Activated naive CD8-positive, alpha-beta T cell treated with anti-CD3 and anti-CD28 coated beads, Interleukin-2, amount 10 ng/mL, durations not matched to agents 7 days and 5 days (primary cell): ENCODE data around the gene PANX2. TPM values are rescaled to one million over a fixed set of nuclear protein-coding genes. Genes with fewer than 3 reads are reported as not detected.
"Not testable (repeated sequence)": the region's sequence is repeated elsewhere in the genome, so short reads cannot be mapped to it uniquely, and the experiment has no call there.

Experiments used
- ATAC-seq: fragments of 150-1000 bp; cut with Tn5 transposase; one replicate; pipeline ENCODE4 v1.10.0; 2021; ENCODE audit warnings: low read depth, moderate library complexity
- POLR2A ChIA-PET: fragments of 350-600 bp; sonication (Branson Sonifier 250); formaldehyde crosslinking; loops from one replicate; lab custom pipeline; 2021; ENCODE audit warnings: antibody characterized with exemption; lab: Charles Lee
- DNase-seq: peaks from one replicate; pipeline ENCODE4 v3.0.0; 2021
- H3K27ac Mint-ChIP-seq: one replicate; pipeline ENCODE4 v1.8.0; 2022; ENCODE audit warnings: mild to moderate bottlenecking, mixed read lengths
- H3K27me3 Mint-ChIP-seq: one replicate; pipeline ENCODE4 v1.8.0; 2022; ENCODE audit warnings: mild to moderate bottlenecking, moderate library complexity, mixed read lengths
- H3K36me3 Mint-ChIP-seq: one replicate; pipeline ENCODE4 v1.8.0; 2021; ENCODE audit warnings: mild to moderate bottlenecking, mixed read lengths
- H3K4me1 Mint-ChIP-seq: one replicate; pipeline ENCODE4 v1.8.0; 2021; ENCODE audit warnings: mixed read lengths
- H3K4me3 Mint-ChIP-seq: one replicate; pipeline ENCODE4 v1.8.0; 2022; ENCODE audit warnings: mild to moderate bottlenecking, moderate library complexity, mixed read lengths
- H3K9me3 Mint-ChIP-seq: one replicate; pipeline ENCODE4 v1.8.0; 2021; ENCODE audit warnings: mixed read lengths
- total RNA-seq, 2 experiments: library from RNA; stranded (reverse); gene quantifications; one replicate each; pipeline ENCODE4 v1.2.3, GENCODE V29; 2021

PANX2 gene
- total RNA-seq, 2 experiments from 2014 or later = 0.11 TPM

GRCh38 chr22:50151571-50152537 lies 18.7 kb upstream of the PANX2 start:
- H3K27me3 Mint-ChIP-seq = peaks cover 2% of the 10 kb centered on the region
- DNase-seq (no peak), ATAC-seq (no peak)
- H3K4me3 Mint-ChIP-seq = no peak overlapping the region
- H3K27ac Mint-ChIP-seq = no peak overlapping the region
- no peaks in the 10 kb centered on the region for H3K9me3 Mint-ChIP-seq
- POLR2A ChIA-PET = no interaction called here
- H3K36me3 Mint-ChIP-seq = no peaks in the 10 kb centered on the region
- peaks cover 2% of the 10 kb centered on the region for H3K4me1 Mint-ChIP-seq

- H3K9me3 Mint-ChIP-seq = no peaks in the 10 kb centered on the region
- H3K27ac Mint-ChIP-seq = no peak overlapping the region
- peaks cover 10% of the 10 kb centered on the region for H3K27me3 Mint-ChIP-seq
- no peak for DNase-seq
- no peak overlapping the region for H3K4me3 Mint-ChIP-seq
- no peaks in the 10 kb centered on the region for H3K36me3 Mint-ChIP-seq
- ATAC-seq = no peak
- peaks cover 1% of the 10 kb centered on the region for H3K4me1 Mint-ChIP-seq
- POLR2A ChIA-PET = no interaction called here
These were observed 17.3 kb upstream of the PANX2 start for GRCh38 chr22:50153056-50153755.

- Mint-ChIP-seq H3K4me1 (peaks cover 1% of the 10 kb centered on the region), H3K27ac (no peak overlapping the region), H3K36me3 (no peaks in the 10 kb centered on the region), H3K27me3 (peaks cover 13% of the 10 kb centered on the region), H3K4me3 (no peak overlapping the region), H3K9me3 (no peaks in the 10 kb centered on the region)
- ATAC-seq (no peak), DNase-seq (no peak)
- POLR2A ChIA-PET = no interaction called here
These were observed 16.8 kb upstream of the PANX2 start for GRCh38 chr22:50153756-50154140.

GRCh38 chr22:50157709-50158375 lies 12.7 kb upstream of the PANX2 start:
- no peak overlapping the region for H3K4me3 Mint-ChIP-seq
- POLR2A ChIA-PET = interaction anchor here (0.9 kb wide), 1 partner anchor 34 kb away, joined by 5 read pairs; no protein-coding TSS in a partner anchor
- peaks cover 17% of the 10 kb centered on the region for H3K27me3 Mint-ChIP-seq
- ATAC-seq = no peak
- H3K4me1 Mint-ChIP-seq = no peaks in the 10 kb centered on the region
- no peak overlapping the region for H3K27ac Mint-ChIP-seq
- no peak for DNase-seq
- no peaks in the 10 kb centered on the region for H3K36me3 Mint-ChIP-seq
- no peaks in the 10 kb centered on the region for H3K9me3 Mint-ChIP-seq

- DNase-seq (no peak), ATAC-seq (no peak)
- no peak overlapping the region for H3K27ac Mint-ChIP-seq
- no peaks in the 10 kb centered on the region for H3K4me1 Mint-ChIP-seq
- no peaks in the 10 kb centered on the region for H3K9me3 Mint-ChIP-seq
- H3K36me3 Mint-ChIP-seq = no peaks in the 10 kb centered on the region
- H3K4me3 Mint-ChIP-seq = no peak overlapping the region
- POLR2A ChIA-PET = no interaction called here
- H3K27me3 Mint-ChIP-seq = peaks cover 16% of the 10 kb centered on the region
These were observed 9.6 kb upstream of the PANX2 start for GRCh38 chr22:50160947-50161346.

- H3K27ac Mint-ChIP-seq = no peak overlapping the region
- no peak for ATAC-seq
- no peak overlapping the region for H3K4me3 Mint-ChIP-seq
- DNase-seq = no peak
- peaks cover 16% of the 10 kb centered on the region for H3K27me3 Mint-ChIP-seq
- no peaks in the 10 kb centered on the region for H3K9me3 Mint-ChIP-seq
- no peaks in the 10 kb centered on the region for H3K36me3 Mint-ChIP-seq
- H3K4me1 Mint-ChIP-seq = no peaks in the 10 kb centered on the region
- POLR2A ChIA-PET = no interaction called here
These were observed 8.8 kb upstream of the PANX2 start for GRCh38 chr22:50161508-50162390.

GRCh38 chr22:50162391-50162956 lies 8.1 kb upstream of the PANX2 start:
- H3K4me1 Mint-ChIP-seq = no peaks in the 10 kb centered on the region
- no peak overlapping the region for H3K4me3 Mint-ChIP-seq
- H3K36me3 Mint-ChIP-seq = no peaks in the 10 kb centered on the region
- POLR2A ChIA-PET = no interaction called here
- peaks cover 20% of the 10 kb centered on the region for H3K27me3 Mint-ChIP-seq
- no peak for ATAC-seq
- H3K9me3 Mint-ChIP-seq = no peaks in the 10 kb centered on the region
- DNase-seq = no peak
- H3K27ac Mint-ChIP-seq = no peak overlapping the region

GRCh38 chr22:50165436-50166123 lies 5.0 kb upstream of the PANX2 start:
- Mint-ChIP-seq H3K4me3 (no peak overlapping the region), H3K4me1 (no peaks in the 10 kb centered on the region), H3K36me3 (no peaks in the 10 kb centered on the region), H3K27me3 (peaks cover 27% of the 10 kb centered on the region), H3K27ac (no peak overlapping the region), H3K9me3 (no peaks in the 10 kb centered on the region)
- POLR2A ChIA-PET = no interaction called here
- DNase-seq (no peak), ATAC-seq (no peak)

- ATAC-seq (no peak), DNase-seq (no peak)
- POLR2A ChIA-PET = no interaction called here
- Mint-ChIP-seq H3K4me1 (no peaks in the 10 kb centered on the region), H3K27me3 (peaks cover 44% of the 10 kb centered on the region), H3K9me3 (no peaks in the 10 kb centered on the region), H3K36me3 (no peaks in the 10 kb centered on the region), H3K4me3 (peak overlapping the region; percentile 41), H3K27ac (no peak overlapping the region)
These were observed 2.6 kb upstream of the PANX2 start for GRCh38 chr22:50167689-50168489.

- peak overlapping the region; percentile 69 for H3K4me3 Mint-ChIP-seq
- peak overlapping the region; percentile 73 for H3K27ac Mint-ChIP-seq
- H3K36me3 Mint-ChIP-seq, POLR2A ChIA-PET, H3K4me1 Mint-ChIP-seq, H3K9me3 Mint-ChIP-seq, DNase-seq, ATAC-seq: not testable (repeated sequence)
- H3K27me3 Mint-ChIP-seq = peaks cover 46% of the 10 kb centered on the region
These were observed 1.9 kb upstream of the PANX2 start for GRCh38 chr22:50168490-50169180.

- no peak for ATAC-seq
- Mint-ChIP-seq H3K4me3 (peak overlapping the region; percentile 69), H3K27me3 (peaks cover 46% of the 10 kb centered on the region), H3K9me3 (no peaks in the 10 kb centered on the region), H3K27ac (peak overlapping the region; percentile 73), H3K4me1 (no peaks in the 10 kb centered on the region), H3K36me3 (no peaks in the 10 kb centered on the region)
- DNase-seq = peak; percentile 28
- POLR2A ChIA-PET = no interaction called here
These were observed 1.3 kb upstream of the PANX2 start for GRCh38 chr22:50169181-50169759.
